Measurements from ENCODE around the gene IQCM.

IQCM gene

GRCh38 chr4:149728444-149728843, 87.2 kb downstream of the IQCM start:
- TF ChIP-seq CTCF (IDR thresholded peaks at IDR 0.05; ENCODE audit: low read depth, low read length) = no peak
- Histone ChIP-seq H3K36me3 (no peaks in the 10 kb centered on the region), H3K4me3 (ENCODE audit: low read depth, low read length) (no peak overlapping the region), H3K4me1 (no peaks in the 10 kb centered on the region), H3K27me3 (0 out of 2 replicates have a peak, but pooled peaks cover 3% of the 10 kb centered on the region), H3K9me3 (no peaks in the 10 kb centered on the region)
- no peak for DNase-seq

- Histone ChIP-seq H3K27me3 (0 out of 2 replicates have a peak, but pooled peaks cover 3% of the 10 kb centered on the region), H3K4me3 (ENCODE audit: low read depth, low read length) (no peak overlapping the region), H3K36me3 (no peaks in the 10 kb centered on the region), H3K9me3 (no peaks in the 10 kb centered on the region), H3K4me1 (no peaks in the 10 kb centered on the region)
- DNase-seq = no peak
- TF ChIP-seq CTCF (IDR thresholded peaks at IDR 0.05; ENCODE audit: low read depth, low read length) = no peak
These were observed 88.0 kb downstream of the IQCM start for GRCh38 chr4:149727663-149728062.

- no peaks in the 10 kb centered on the region for H3K36me3 ChIP-seq
- no peaks in the 10 kb centered on the region for H3K4me1 ChIP-seq
- 0 out of 2 replicates have a peak, but pooled peaks cover 3% of the 10 kb centered on the region for H3K27me3 ChIP-seq
- no peak for TF ChIP-seq CTCF (IDR thresholded peaks at IDR 0.05; ENCODE audit: low read depth, low read length)
- DNase-seq = no peak
- H3K9me3 ChIP-seq = no peaks in the 10 kb centered on the region
- no peak overlapping the region for H3K4me3 ChIP-seq (ENCODE audit: low read depth, low read length)
These were observed 92.6 kb downstream of the IQCM start for GRCh38 chr4:149723065-149723464.

- no peak for TF ChIP-seq CTCF (IDR thresholded peaks at IDR 0.05; ENCODE audit: low read depth, low read length)
- no peaks in the 10 kb centered on the region for H3K4me1 ChIP-seq
These were observed 95.8 kb downstream of the IQCM start for GRCh38 chr4:149719806-149720205.

GRCh38 chr4:149719357-149719756, 96.3 kb downstream of the IQCM start:
- Histone ChIP-seq H3K4me1 (no peaks in the 10 kb centered on the region), H3K27me3 (no peaks in the 10 kb centered on the region), H3K4me3 (ENCODE audit: low read depth, low read length) (no peak overlapping the region), H3K9me3 (no peaks in the 10 kb centered on the region), H3K36me3 (no peaks in the 10 kb centered on the region)
- no peak for DNase-seq
- TF ChIP-seq CTCF (IDR thresholded peaks at IDR 0.05; ENCODE audit: low read depth, low read length) = no peak

More at GRCh38 chr4:149719806-149720205, 95.8 kb downstream of the IQCM start:
- Histone ChIP-seq H3K36me3 (no peaks in the 10 kb centered on the region), H3K9me3 (no peaks in the 10 kb centered on the region), H3K27me3 (no peaks in the 10 kb centered on the region), H3K4me3 (ENCODE audit: low read depth, low read length) (no peak overlapping the region)
- no peak for DNase-seq

- no peak for TF ChIP-seq CTCF (IDR thresholded peaks at IDR 0.05; ENCODE audit: low read depth, low read length)
- H3K9me3 ChIP-seq = no peaks in the 10 kb centered on the region
These were observed 97.1 kb downstream of the IQCM start for GRCh38 chr4:149718500-149718899.

More at GRCh38 chr4:149718500-149718899, 97.1 kb downstream of the IQCM start:
- H3K27me3 ChIP-seq = no peaks in the 10 kb centered on the region
- H3K4me1 ChIP-seq = no peaks in the 10 kb centered on the region
- H3K36me3 ChIP-seq = no peaks in the 10 kb centered on the region
- no peak overlapping the region for H3K4me3 ChIP-seq (ENCODE audit: low read depth, low read length)
- DNase-seq = no peak

Measured in BE2C (cell line).